HG02763 (cell line): Measurements from ENCODE around the gene RNF5.
"Not testable (repeated sequence)": the region's sequence is repeated elsewhere in the genome, so short reads cannot be mapped to it uniquely, and the experiment has no call there.

Experiments used
- ATAC-seq: cut with Tn5 transposase; IDR thresholded peaks from one replicate; pipeline ENCODE4 v1.9.1; 2021; ENCODE audit warnings: mild to moderate bottlenecking, moderate library complexity; ENCODE audit not compliant: unreplicated experiment

RNF5 gene

GRCh38 chr6:32188381-32189068 lies 10.3 kb downstream of the RNF5 start:
- no peak for ATAC-seq

GRCh38 chr6:32189069-32189741 lies 11.0 kb downstream of the RNF5 start:
- no peak for ATAC-seq

- ATAC-seq: no peak
These were observed 11.5 kb downstream of the RNF5 start for GRCh38 chr6:32189742-32190053.

DNA sequence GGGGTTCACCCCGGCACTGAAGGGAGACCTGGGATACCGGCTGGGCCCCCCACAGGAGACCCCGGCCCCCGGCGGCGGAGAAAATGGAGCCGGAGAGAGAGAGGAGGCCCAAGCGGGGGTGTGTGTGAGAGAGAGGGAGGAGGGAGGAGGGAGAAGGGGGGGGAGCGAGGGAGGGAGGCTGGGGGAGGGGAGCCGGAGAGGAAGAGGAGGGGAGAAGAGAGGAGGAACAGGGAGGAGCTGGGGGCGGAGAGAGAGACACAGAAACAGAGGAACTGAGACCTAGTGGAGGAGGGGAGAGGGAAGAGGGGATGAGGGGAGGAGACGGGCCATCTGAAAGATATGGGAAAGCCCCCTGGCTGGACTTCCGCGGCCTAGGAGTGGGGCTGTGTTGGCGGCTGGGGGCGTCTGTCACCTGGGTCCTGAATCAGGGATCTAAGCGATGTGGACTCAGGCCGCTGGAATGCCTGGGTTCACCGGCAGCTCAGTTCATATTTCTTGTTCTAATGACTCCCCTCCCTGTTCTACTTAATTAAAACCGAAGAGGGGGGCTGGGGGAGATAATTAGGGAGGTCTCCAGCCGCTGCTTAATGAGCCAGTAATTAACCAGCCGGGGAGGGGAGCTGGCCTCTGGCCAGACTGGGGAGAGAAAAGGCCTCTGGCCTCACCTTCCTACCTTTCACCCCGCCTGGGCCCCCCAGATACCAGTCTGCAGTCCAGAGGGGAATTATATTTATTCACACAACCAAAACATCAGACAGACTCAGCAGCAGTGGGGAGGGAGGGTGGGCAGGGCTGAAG lies 12.0 kb downstream of the RNF5 start, which contains the start of gene PBX2:
PBX2 (minus strand) TSS at position 149 of the 798 bp plus-strand sequence. CDS start 287 bp downstream, outside the sequence.
- peak; percentile 69 for ATAC-seq

GRCh38 chr6:32190911-32191677 lies 12.9 kb downstream of the RNF5 start:
- no peak for ATAC-seq

- no peak for ATAC-seq
These were observed 13.7 kb downstream of the RNF5 start for GRCh38 chr6:32191696-32192607.

GRCh38 chr6:32192608-32193039 lies 14.4 kb downstream of the RNF5 start, which contains the start of gene GPSM3:
Gene GPSM3, minus strand, starts transcription at chr6:32192643. Its CDS starts 130 bp downstream, at chr6:32192513.
- no peak for ATAC-seq

GRCh38 chr6:32193096-32193495 lies 14.9 kb downstream of the RNF5 start:
- ATAC-seq: not testable (repeated sequence)

DNA sequence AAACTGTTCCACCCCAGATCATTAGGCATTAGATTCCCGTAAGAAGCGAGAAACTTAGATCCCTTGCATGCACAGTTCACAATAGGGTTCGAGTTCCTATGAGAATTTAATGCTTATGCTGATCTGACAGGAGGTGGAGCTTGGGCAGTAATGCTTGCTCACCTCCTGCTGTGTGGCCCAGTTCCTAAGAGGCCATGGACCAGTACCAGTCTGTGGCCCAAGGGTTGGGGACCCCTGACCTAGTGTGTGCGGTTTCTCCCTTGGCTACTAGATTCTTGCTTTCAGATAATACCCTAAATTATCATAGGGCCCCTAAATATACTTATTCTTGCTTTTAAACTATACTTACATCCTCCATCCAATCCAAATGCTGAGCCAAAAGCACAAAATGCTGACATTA lies 16.2 kb downstream of the RNF5 start:
- no peak for ATAC-seq

DNA sequence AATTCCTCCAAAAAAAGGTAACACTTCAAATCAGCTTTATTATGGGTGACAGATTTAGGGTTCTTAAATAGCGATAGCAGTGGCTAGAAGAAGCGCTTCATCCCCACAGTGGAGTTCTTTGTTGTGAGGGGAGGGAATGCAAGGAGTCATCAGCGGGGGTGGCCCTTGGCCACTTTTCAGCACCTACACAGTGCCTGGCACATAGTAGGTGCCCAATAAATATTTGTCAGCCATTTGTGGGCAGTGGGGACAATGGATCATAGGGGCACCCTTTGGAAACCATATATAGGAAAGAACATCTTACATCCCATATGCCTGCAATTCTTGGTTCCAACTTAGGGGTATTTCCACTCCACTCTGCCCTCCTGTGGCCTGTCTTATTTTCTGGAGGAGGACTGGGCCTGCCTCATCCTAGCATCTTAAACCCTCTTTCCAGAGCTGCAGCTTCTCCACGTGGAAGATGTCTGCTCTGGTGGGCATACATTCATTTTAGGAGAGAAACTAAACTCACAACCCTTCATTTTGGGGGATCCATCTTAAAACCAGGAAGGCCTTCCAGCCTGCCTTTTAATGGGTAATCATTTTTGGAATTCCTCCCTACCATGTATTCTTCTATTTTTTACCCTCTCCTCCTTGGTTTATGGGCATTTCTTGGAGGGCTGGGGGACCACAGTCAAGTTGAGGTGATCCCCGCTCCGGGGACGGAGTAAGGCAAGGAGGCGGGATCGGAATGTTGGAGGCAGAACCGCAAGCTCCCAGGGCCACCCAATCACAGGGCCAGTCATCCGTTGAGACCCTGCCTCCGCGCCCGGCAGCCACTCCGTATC lies 16.8 kb downstream of the RNF5 start:
- peak; percentile 74 for ATAC-seq

DNA sequence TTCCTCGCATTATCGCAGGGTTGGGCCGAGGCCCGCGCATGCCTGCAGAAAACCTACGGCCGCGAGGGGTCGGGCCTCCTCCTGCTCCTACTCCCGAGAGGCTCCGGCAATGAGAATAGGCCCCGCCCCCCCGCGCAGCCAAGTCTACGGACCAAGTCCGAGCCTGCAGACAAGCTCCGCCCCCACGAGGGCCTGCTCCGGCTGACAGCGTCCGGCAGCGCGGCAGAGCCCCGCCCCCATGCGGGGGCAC lies 17.4 kb downstream of the RNF5 start:
- peak; percentile 70 for ATAC-seq

- ATAC-seq: peak; percentile 16
These were observed 17.9 kb downstream of the RNF5 start for GRCh38 chr6:32195902-32196681.

DNA sequence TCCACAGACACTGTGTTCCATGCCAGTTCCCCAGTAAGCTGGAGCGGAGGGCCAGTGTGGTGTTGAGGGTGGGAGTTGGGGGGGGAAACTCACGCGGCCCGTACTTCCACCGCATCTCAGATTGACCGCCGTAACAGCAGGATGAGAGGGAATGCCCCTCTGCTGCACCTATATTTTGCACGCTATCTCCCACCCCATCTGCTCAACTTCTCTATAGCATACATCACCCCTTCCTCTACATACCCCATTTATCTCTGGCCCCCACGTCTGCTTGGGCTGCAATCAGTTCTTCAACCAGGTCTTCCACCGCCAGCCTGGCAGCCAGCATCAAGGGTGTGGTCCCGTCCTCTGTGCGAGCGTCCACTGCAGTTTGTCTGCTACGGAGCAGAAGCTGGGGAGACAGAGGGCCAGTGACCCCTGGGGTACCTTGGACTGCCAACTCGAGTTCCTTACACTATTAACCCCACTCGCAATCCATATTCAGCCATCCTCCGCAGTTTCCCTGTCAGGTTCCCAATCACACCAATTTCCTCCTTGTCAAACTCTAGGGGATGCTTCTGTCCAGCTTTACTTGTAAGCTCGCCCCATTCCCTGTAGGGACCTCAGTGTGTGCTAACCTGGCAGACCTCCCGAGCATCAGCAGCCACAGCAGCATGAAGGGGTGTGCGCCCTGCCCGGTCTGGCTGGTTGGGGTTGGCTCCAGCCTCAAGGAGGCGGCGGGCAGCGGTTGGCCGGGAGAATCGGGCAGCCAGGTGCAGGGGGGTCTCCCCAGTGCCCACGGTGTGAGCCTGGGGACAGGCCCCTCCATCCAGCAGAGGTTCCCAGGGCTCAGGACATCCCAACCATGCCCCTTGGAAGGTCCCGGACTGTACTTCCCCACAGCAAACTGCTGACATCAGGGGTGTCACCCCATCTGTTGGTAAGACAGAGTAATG lies 18.7 kb downstream of the RNF5 start:
- no peak for ATAC-seq

GRCh38 chr6:32198345-32198696 lies 20.1 kb downstream of the RNF5 start:
- ATAC-seq: no peak

DNA sequence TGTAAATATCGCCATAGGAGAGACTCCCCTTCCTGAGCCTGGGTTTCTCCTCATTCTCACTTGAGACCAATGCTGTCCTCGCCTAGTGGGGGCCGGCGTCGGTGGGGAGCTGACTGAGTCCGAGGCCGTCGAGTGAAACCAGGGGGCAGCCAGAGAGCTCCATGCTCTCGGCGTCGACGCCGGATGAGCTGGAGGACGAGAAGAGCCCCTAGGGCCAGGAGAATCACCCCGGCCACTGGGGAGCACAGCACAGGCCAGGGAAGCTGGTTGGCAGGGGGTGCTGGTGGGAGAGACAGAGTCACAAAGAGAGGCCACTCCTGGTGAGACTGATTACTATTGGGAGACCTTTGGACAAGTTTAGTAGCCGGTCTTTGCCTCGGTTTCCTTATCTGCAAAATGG lies 20.7 kb downstream of the RNF5 start:
- ATAC-seq: no peak

GRCh38 chr6:32200711-32201475 lies 22.7 kb downstream of the RNF5 start:
- no peak for ATAC-seq

- ATAC-seq: no peak
These were observed 24.0 kb downstream of the RNF5 start for GRCh38 chr6:32202186-32202585.
